Measurements from ENCODE around the gene CD200R1L. TPM values are rescaled to one million over a fixed set of nuclear protein-coding genes. Genes with fewer than 3 reads are reported as not detected.

Gene CD200R1L
- total and polyA plus RNA-seq, 2 of the 13 experiments (the other 11 are each of a cell fraction or from before 2014, with no cell fraction given) = not detected

- Histone ChIP-seq H3K27me3 (ENCODE audit: control insufficient read depth in 1 of 2, insufficient read depth in 2 of 2, low read length in 2 of 2) (no peaks in the 10 kb centered on the region; a peak in 1 of 5 replicates), H3K4me3 (replicated peaks in 1 of 3; ENCODE audit: insufficient read depth in 1 of 3, low read depth in 2 of 3, low read length in 3 of 3) (no peak overlapping the region), H3K79me2 (ENCODE audit: insufficient read depth, low read length) (no peaks in the 10 kb centered on the region), H2AFZ (ENCODE audit: low read length) (no peak overlapping the region), H3K4me1 (ENCODE audit: insufficient read depth, low read length) (no peaks in the 10 kb centered on the region), H3K36me3 (replicated peaks in 1 of 2; ENCODE audit: control insufficient read depth in 1 of 2, insufficient read depth in 2 of 2, low read length in 2 of 2) (no peaks in the 10 kb centered on the region), H4K20me1 (ENCODE audit: insufficient read depth, low read length) (no peaks in the 10 kb centered on the region), H3K9me3 (ENCODE audit: low read length) (no peaks in the 10 kb centered on the region), H3K27ac (ENCODE audit: extremely low read length, insufficient read depth, low read length) (no peak overlapping the region), H3K4me2 (ENCODE audit: low read depth, low read length) (no peak overlapping the region), H3K9ac (ENCODE audit: insufficient read depth, low read depth, low read length) (no peak overlapping the region)
- ChIA-PET CTCF (ENCODE audit: low intra/inter-chr PET ratio, low total read pairs) (no interaction called here), POLR2A (no interaction called here)
- FAIRE-seq = no peak
- BruUV-seq (replicated peaks) = no TSS peak
- under 1% methylated on average over 5 of the region's 5 CpGs for WGBS (ENCODE audit: low lambda C conversion rate)
- TF ChIP-seq MLXIP (CRISPR knock-in tag; IDR thresholded peaks at IDR 0.05; ENCODE audit: borderline replicate concordance) = no peak
- TF ChIP-seq CREB3 (CRISPR knock-in tag; IDR thresholded peaks at IDR 0.05) = no peak
- no peak for TF ChIP-seq ZNF121 (CRISPR knock-in tag; IDR thresholded peaks at IDR 0.05)
- TF ChIP-seq RARG (CRISPR knock-in tag; IDR thresholded peaks at IDR 0.05; ENCODE audit: low read depth) = no peak
- TF ChIP-seq PLSCR1 (CRISPR knock-in tag; IDR thresholded peaks at IDR 0.05; ENCODE audit: borderline replicate concordance) = no peak
- no peak for TF ChIP-seq GMEB1 (CRISPR knock-in tag; IDR thresholded peaks at IDR 0.05; ENCODE audit: borderline replicate concordance)
- TF ChIP-seq KAT2B (IDR thresholded peaks at IDR 0.05; ENCODE audit: borderline replicate concordance, low read depth, low read length) = no peak
- no peak for TF ChIP-seq ZNF430 (CRISPR knock-in tag; IDR thresholded peaks at IDR 0.05)
- no peak for TF ChIP-seq ZNF598 (CRISPR knock-in tag; IDR thresholded peaks at IDR 0.05; ENCODE audit: borderline replicate concordance)
- TF ChIP-seq ZNF33A (CRISPR knock-in tag; IDR thresholded peaks at IDR 0.05; ENCODE audit: borderline replicate concordance) = no peak
- TF ChIP-seq ZNF263 (CRISPR knock-in tag; IDR thresholded peaks at IDR 0.05) = no peak
- no peak for TF ChIP-seq ZNF549 (CRISPR knock-in tag; IDR thresholded peaks at IDR 0.05)
- intact Hi-C loops (cut with micrococcal nuclease; ENCODE audit: unreplicated experiment) = no loop called here
- DNase-seq (ENCODE audit: low spot score) = no peak
- in situ Hi-C loops (cut with HindIII; ENCODE audit: extremely low pct_ligation_motif_present, low pct_unique_long_range_greater_than_20kb) = no loop called here
- ATAC-seq = no peak
Measured at GRCh38 chr3:112806903-112807302, 39.8 kb downstream of the CD200R1L start.
